IMR-90 (cell line): ENCODE measurements around the gene LRP1B. TPM values are rescaled to one million over a fixed set of nuclear protein-coding genes. Genes with fewer than 3 reads are reported as not detected.

Experiments used
- ATAC-seq: fragments of 200-7000 bp; cut with Tn5 transposase; 2 replicates; pipeline ENCODE4 v1.9.1; 2020; ENCODE audit warnings: low read depth, mild to moderate bottlenecking, moderate library complexity
- BruUV-seq: library from RNA; stranded (reverse); fragments of 400-500 nt; replicated peaks from 2 replicates; lab custom pipeline; 2021; lab: Mats Ljungman, UMichigan
- CTCF ChIA-PET: fragments of 300-600 bp; formaldehyde crosslinking; extraction: SDS; loops from one replicate; lab custom pipeline; 2021; ENCODE audit warnings: antibody characterized with exemption; lab: Yijun Ruan, JAX
- POLR2A ChIA-PET: fragments of 300-600 bp; sonication (Branson Sonifier 250); formaldehyde crosslinking; loops from one replicate; lab custom pipeline; 2022; ENCODE audit warnings: antibody characterized with exemption; ENCODE audit not compliant: unreplicated experiment; lab: Charles Lee
- DNase-seq: peaks from one replicate; pipeline ENCODE4 v3.0.0; 2013
- H2AFZ ChIP-seq: replicated peaks from 2 replicates; pipeline ENCODE3; 2013; ENCODE audit warnings: low read length, mild to moderate bottlenecking; ENCODE audit not compliant: poor library complexity
- H2AK5ac ChIP-seq: 2 replicates; pipeline ENCODE4 v1.6.1; 2013; ENCODE audit warnings: low read depth, low read length, inconsistent platforms
- H2AK9ac ChIP-seq: replicated peaks from 2 replicates; pipeline ENCODE3; 2013; ENCODE audit warnings: mild to moderate bottlenecking, low read depth, low read length, moderate library complexity; ENCODE audit not compliant: poor library complexity
- H2BK120ac ChIP-seq: 2 replicates; pipeline ENCODE4 v1.6.1; 2013; ENCODE audit warnings: low read depth, low read length, inconsistent platforms
- H2BK15ac ChIP-seq: 3 replicates; pipeline ENCODE4 v1.6.1; 2013; ENCODE audit warnings: low read depth, low read length, inconsistent platforms
- H2BK20ac ChIP-seq: 2 replicates; pipeline ENCODE4 v1.6.1; 2013; ENCODE audit warnings: low read depth, mild to moderate bottlenecking, inconsistent platforms, low read length, moderate library complexity
- H2BK5ac ChIP-seq: 2 replicates; pipeline ENCODE4 v1.6.1; 2013; ENCODE audit warnings: mild to moderate bottlenecking, low read depth, low read length, inconsistent platforms; ENCODE audit not compliant: poor library complexity, severe bottlenecking
- H3K14ac ChIP-seq: replicated peaks from 2 replicates; pipeline ENCODE4 v1.6.1; 2013; ENCODE audit warnings: low read depth, low read length, inconsistent platforms
- H3K18ac ChIP-seq: 2 replicates; pipeline ENCODE4 v1.6.1; 2013; ENCODE audit warnings: low read depth, low read length, control low read depth
- H3K23ac ChIP-seq: 2 replicates; pipeline ENCODE4 v1.6.1; 2013; ENCODE audit warnings: low read depth, low read length, inconsistent platforms
- H3K27ac ChIP-seq: 2 replicates; pipeline ENCODE4 v1.5.1; 2013; ENCODE audit warnings: mild to moderate bottlenecking, control low read depth, low read length; ENCODE audit not compliant: insufficient read depth
- H3K27me3 ChIP-seq: 2 replicates; pipeline ENCODE4 v1.6.1; 2013; ENCODE audit warnings: low read length; ENCODE audit not compliant: control insufficient read depth, insufficient read depth
- H3K36me3 ChIP-seq: 2 replicates; pipeline ENCODE4 v1.6.1; 2013; ENCODE audit warnings: low read length, mixed read lengths; ENCODE audit not compliant: control insufficient read depth, insufficient read depth
- H3K4ac ChIP-seq: 2 replicates; pipeline ENCODE4 v1.6.1; 2013; ENCODE audit warnings: low read depth, low read length, inconsistent platforms
- H3K4me1 ChIP-seq: 2 replicates; pipeline ENCODE4 v1.6.1; 2013; ENCODE audit warnings: low read length, mixed read lengths; ENCODE audit not compliant: control insufficient read depth, insufficient read depth
- H3K4me2 ChIP-seq: 2 replicates; pipeline ENCODE4 v1.6.1; 2013; ENCODE audit warnings: low read depth, mild to moderate bottlenecking, control low read depth, low read length, moderate library complexity
- H3K4me3 ChIP-seq: 2 replicates; pipeline ENCODE4 v1.5.1; 2013; ENCODE audit warnings: low read depth, mild to moderate bottlenecking, control low read depth, low read length, moderate library complexity; ENCODE audit not compliant: insufficient read depth
- H3K56ac ChIP-seq: 2 replicates; pipeline ENCODE4 v1.6.1; 2013; ENCODE audit warnings: low read length, inconsistent platforms; ENCODE audit not compliant: insufficient read depth; ENCODE audit errors: extremely low read depth
- H3K79me1 ChIP-seq, 2 experiments: 2 replicates each; pipeline ENCODE4 v1.6.1; 2013; ENCODE audit warnings: low read length in 2 of 2, inconsistent platforms in 1 of 2, low read depth in 1 of 2
- H3K9ac ChIP-seq: 2 replicates; pipeline ENCODE4 v1.6.1; 2013; ENCODE audit warnings: low read depth, low read length, control low read depth
- H3K9me1 ChIP-seq: 2 replicates; pipeline ENCODE4 v1.6.1; 2013; ENCODE audit warnings: low read length, inconsistent platforms; ENCODE audit not compliant: insufficient read depth
- H3K9me3 ChIP-seq: 2 replicates; pipeline ENCODE4 v1.6.1; 2013; ENCODE audit warnings: low read length; ENCODE audit not compliant: control insufficient read depth, insufficient read depth
- H4K20me1 ChIP-seq: 2 replicates; pipeline ENCODE4 v1.6.1; 2013; ENCODE audit warnings: low read length, inconsistent platforms; ENCODE audit not compliant: insufficient read depth
- H4K5ac ChIP-seq: 2 replicates; pipeline ENCODE4 v1.6.1; 2013; ENCODE audit warnings: mild to moderate bottlenecking, low read depth, low read length, control low read depth
- H4K8ac ChIP-seq, 2 experiments: 2 replicates each; pipeline ENCODE4 v1.6.1; 2013; ENCODE audit warnings: low read depth in 2 of 2, low read length in 2 of 2, control low read depth in 1 of 2, inconsistent platforms in 1 of 2
- H4K91ac ChIP-seq: 2 replicates; pipeline ENCODE4 v1.6.1; 2013; ENCODE audit warnings: low read depth, low read length, inconsistent platforms; ENCODE audit not compliant: insufficient read depth
- CEBPB ChIP-seq: IDR thresholded peaks from 2 replicates; pipeline ENCODE4 v1.6.1; 2012; ENCODE audit warnings: low read depth, low read length, improper control_type of control experiment
- WGBS, 2 experiments: methylation state at CpG; one replicate each; pipeline versions ENCODE4 v1.1.5 to v1.1.7; 2013; ENCODE audit warnings: missing lambda C conversion rate in 2 of 2; ENCODE audit not compliant: insufficient read length in 1 of 2; ENCODE audit errors: extremely low coverage in 2 of 2; 5-methylcytosine and 5-hydroxymethylcytosine counted together
- dilution Hi-C: fragments of 300-500 bp; cut with HindIII; formaldehyde crosslinking; loops from one replicate; pipeline ENCODE4 v1.14.3; 2018; ENCODE audit warnings: low sequenced_read_pairs; ENCODE audit not compliant: unreplicated experiment
- in situ Hi-C: fragments of 300-500 bp; cut with MboI; formaldehyde crosslinking; loops from 3 replicates; pipeline ENCODE4 v1.14.3; 2019; ENCODE audit warnings: low sequenced_read_pairs, inconsistent platforms, mixed read lengths
- intact Hi-C: fragments of 100-400 bp; cut with micrococcal nuclease; formaldehyde crosslinking; loops from 2 replicates; pipeline ENCODE4 v1.10.0; 2022
- polyA plus RNA-seq, 3 experiments: library from polyadenylated mRNA; depleted of rRNA; stranded (reverse); fragments of >200 nt; gene quantifications; 2 replicates each; pipeline ENCODE4 v1.2.3, GENCODE V29; 2012; ENCODE audit warnings: low replicate concordance in 1 of 3
- total RNA-seq: library from RNA; depleted of rRNA; stranded (reverse); fragments of >200 nt; gene quantifications from 2 replicates; pipeline ENCODE4 v1.2.3, GENCODE V29; 2012

Gene LRP1B
- total and polyA plus RNA-seq, 2 of the 4 experiments (the other 2 are of a cell fraction), result under 0.01 to 0.02 TPM

- no peaks in the 10 kb centered on the region for H3K9me3 ChIP-seq
- dilution Hi-C loops, result no loop called here
These were observed 923.8 kb downstream of the LRP1B start for GRCh38 chr2:141207036-141207385.

More at GRCh38 chr2:141207036-141207385, 923.8 kb downstream of the LRP1B start:
- no peak overlapping the region for H3K56ac ChIP-seq
- no peak overlapping the region for H2BK20ac ChIP-seq
- POLR2A ChIA-PET, result no interaction called here
- no peak overlapping the region for H2AK9ac ChIP-seq
- no TSS peak for BruUV-seq
- no peak overlapping the region for H4K91ac ChIP-seq
- no peak overlapping the region for H2BK5ac ChIP-seq
- H3K9me1 ChIP-seq, result no peaks in the 10 kb centered on the region
- H4K8ac ChIP-seq, result no peak overlapping the region
- intact Hi-C loops, result no loop called here
- WGBS, 2 experiments, result no CpG with 5 or more reads among the region's 2 CpGs
- CTCF ChIA-PET, result interaction anchor here (0.6 kb wide), 1 partner anchor 86 kb away, joined by 6 read pairs; no protein-coding TSS in a partner anchor
- ATAC-seq (no peak), DNase-seq (no peak)
- no peak overlapping the region for H2BK15ac ChIP-seq
- H3K4me2 ChIP-seq, result no peak overlapping the region
- no peak overlapping the region for H3K14ac ChIP-seq
- no peaks in the 10 kb centered on the region for H3K4me1 ChIP-seq
- no peak overlapping the region for H3K9ac ChIP-seq
- H3K4ac ChIP-seq, result no peak overlapping the region
- no peak overlapping the region for H3K4me3 ChIP-seq
- H3K27ac ChIP-seq, result no peak overlapping the region
- no peaks in the 10 kb centered on the region for H3K27me3 ChIP-seq
- H3K23ac ChIP-seq, result no peak overlapping the region
- no peak overlapping the region for H4K5ac ChIP-seq
- H2AK5ac ChIP-seq, result no peak overlapping the region
- H2AFZ ChIP-seq, result no peak overlapping the region
- TF ChIP-seq CEBPB, result no peak
- H3K36me3 ChIP-seq, result no peaks in the 10 kb centered on the region
- no peaks in the 10 kb centered on the region for H4K20me1 ChIP-seq
- no peak overlapping the region for H3K18ac ChIP-seq
- H3K79me1 ChIP-seq, result no peaks in the 10 kb centered on the region
- in situ Hi-C loops, result no loop called here
- no peak overlapping the region for H2BK120ac ChIP-seq
